Vagina (tissue), 2 donors: ENCODE data around the gene CR1L.

ENCODE experiments used
- POLR2AphosphoS5 ChIP-seq, 2 donors: sonication (generic); formaldehyde crosslinking; IDR thresholded peaks; one replicate each; pipeline ENCODE4 v1.9.0; 2017; ENCODE audit warnings: antibody characterized with exemption in 2 of 2, mild to moderate bottlenecking in 2 of 2, low read depth in 1 of 2; ENCODE audit not compliant: insufficient read depth in 1 of 2
- TF ChIP-seq, protein P1 (sequence below), 3 experiments: fragments of 450-650 bp in 2 of 3; fragments of 200-600 bp in 1 of 3; sonication (generic) in 1 of 3; IDR thresholded peaks; one replicate each; pipeline ENCODE4 v1.5.1; 2017 to 2019; ENCODE audit warnings: antibody characterized with exemption in 3 of 3, mild to moderate bottlenecking in 2 of 3, moderate library complexity in 2 of 3

DNA sequence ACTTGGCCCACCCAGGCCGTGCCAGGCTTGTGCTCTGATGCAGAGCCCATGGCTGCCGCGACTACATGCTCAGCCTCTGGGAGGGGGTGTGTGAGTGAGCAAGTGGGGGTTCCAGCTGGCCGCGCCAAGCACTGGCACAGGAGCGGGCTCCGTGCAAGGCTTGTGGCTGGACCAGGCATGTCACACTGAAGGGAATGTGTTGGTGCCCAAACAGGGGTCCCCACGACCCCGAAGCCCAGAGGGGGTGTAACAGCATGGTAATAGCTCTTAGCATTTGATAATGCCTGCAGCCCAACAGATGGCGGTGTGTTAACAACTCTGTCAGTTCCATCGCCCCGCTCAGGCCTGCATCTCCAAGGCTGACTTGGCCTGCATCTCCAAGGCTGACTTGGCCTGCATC, 68.6 kb downstream of the CR1L start:
- TF ChIP-seq POLR2AphosphoS5 (IDR thresholded peaks at IDR 0.05; ENCODE audit: insufficient read depth in 1 of 2, low read depth in 1 of 2): no peak
- TF ChIP-seq, protein P1, sequence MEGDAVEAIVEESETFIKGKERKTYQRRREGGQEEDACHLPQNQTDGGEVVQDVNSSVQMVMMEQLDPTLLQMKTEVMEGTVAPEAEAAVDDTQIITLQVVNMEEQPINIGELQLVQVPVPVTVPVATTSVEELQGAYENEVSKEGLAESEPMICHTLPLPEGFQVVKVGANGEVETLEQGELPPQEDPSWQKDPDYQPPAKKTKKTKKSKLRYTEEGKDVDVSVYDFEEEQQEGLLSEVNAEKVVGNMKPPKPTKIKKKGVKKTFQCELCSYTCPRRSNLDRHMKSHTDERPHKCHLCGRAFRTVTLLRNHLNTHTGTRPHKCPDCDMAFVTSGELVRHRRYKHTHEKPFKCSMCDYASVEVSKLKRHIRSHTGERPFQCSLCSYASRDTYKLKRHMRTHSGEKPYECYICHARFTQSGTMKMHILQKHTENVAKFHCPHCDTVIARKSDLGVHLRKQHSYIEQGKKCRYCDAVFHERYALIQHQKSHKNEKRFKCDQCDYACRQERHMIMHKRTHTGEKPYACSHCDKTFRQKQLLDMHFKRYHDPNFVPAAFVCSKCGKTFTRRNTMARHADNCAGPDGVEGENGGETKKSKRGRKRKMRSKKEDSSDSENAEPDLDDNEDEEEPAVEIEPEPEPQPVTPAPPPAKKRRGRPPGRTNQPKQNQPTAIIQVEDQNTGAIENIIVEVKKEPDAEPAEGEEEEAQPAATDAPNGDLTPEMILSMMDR (IDR thresholded peaks at IDR 0.05): no peak
